IMR-90 (cell line): ENCODE measurements around the gene MSH3. TPM values are rescaled to one million over a fixed set of nuclear protein-coding genes. Genes with fewer than 3 reads are reported as not detected.

Experiments used
- ATAC-seq: fragments of 200-7000 bp; cut with Tn5 transposase; 2 replicates; pipeline ENCODE4 v1.9.1; 2020; ENCODE audit warnings: low read depth, mild to moderate bottlenecking, moderate library complexity
- BruUV-seq: library from RNA; stranded (reverse); fragments of 400-500 nt; replicated peaks from 2 replicates; lab custom pipeline; 2021; lab: Mats Ljungman, UMichigan
- CTCF ChIA-PET: fragments of 300-600 bp; formaldehyde crosslinking; extraction: SDS; loops from one replicate; lab custom pipeline; 2021; ENCODE audit warnings: antibody characterized with exemption; lab: Yijun Ruan, JAX
- POLR2A ChIA-PET: fragments of 300-600 bp; sonication (Branson Sonifier 250); formaldehyde crosslinking; loops from one replicate; lab custom pipeline; 2022; ENCODE audit warnings: antibody characterized with exemption; ENCODE audit not compliant: unreplicated experiment; lab: Charles Lee
- DNase-seq: peaks from one replicate; pipeline ENCODE4 v3.0.0; 2013
- H2AFZ ChIP-seq: replicated peaks from 2 replicates; pipeline ENCODE3; 2013; ENCODE audit warnings: low read length, mild to moderate bottlenecking; ENCODE audit not compliant: poor library complexity
- H2AK5ac ChIP-seq: 2 replicates; pipeline ENCODE4 v1.6.1; 2013; ENCODE audit warnings: low read depth, low read length, inconsistent platforms
- H2AK9ac ChIP-seq: replicated peaks from 2 replicates; pipeline ENCODE3; 2013; ENCODE audit warnings: mild to moderate bottlenecking, low read depth, low read length, moderate library complexity; ENCODE audit not compliant: poor library complexity
- H2BK120ac ChIP-seq: 2 replicates; pipeline ENCODE4 v1.6.1; 2013; ENCODE audit warnings: low read depth, low read length, inconsistent platforms
- H2BK15ac ChIP-seq: 3 replicates; pipeline ENCODE4 v1.6.1; 2013; ENCODE audit warnings: low read depth, low read length, inconsistent platforms
- H2BK20ac ChIP-seq: 2 replicates; pipeline ENCODE4 v1.6.1; 2013; ENCODE audit warnings: low read depth, mild to moderate bottlenecking, inconsistent platforms, low read length, moderate library complexity
- H2BK5ac ChIP-seq: 2 replicates; pipeline ENCODE4 v1.6.1; 2013; ENCODE audit warnings: mild to moderate bottlenecking, low read depth, low read length, inconsistent platforms; ENCODE audit not compliant: poor library complexity, severe bottlenecking
- H3K14ac ChIP-seq: replicated peaks from 2 replicates; pipeline ENCODE4 v1.6.1; 2013; ENCODE audit warnings: low read depth, low read length, inconsistent platforms
- H3K18ac ChIP-seq: 2 replicates; pipeline ENCODE4 v1.6.1; 2013; ENCODE audit warnings: low read depth, low read length, control low read depth
- H3K23ac ChIP-seq: 2 replicates; pipeline ENCODE4 v1.6.1; 2013; ENCODE audit warnings: low read depth, low read length, inconsistent platforms
- H3K27ac ChIP-seq: 2 replicates; pipeline ENCODE4 v1.5.1; 2013; ENCODE audit warnings: mild to moderate bottlenecking, control low read depth, low read length; ENCODE audit not compliant: insufficient read depth
- H3K27me3 ChIP-seq: 2 replicates; pipeline ENCODE4 v1.6.1; 2013; ENCODE audit warnings: low read length; ENCODE audit not compliant: control insufficient read depth, insufficient read depth
- H3K36me3 ChIP-seq: 2 replicates; pipeline ENCODE4 v1.6.1; 2013; ENCODE audit warnings: low read length, mixed read lengths; ENCODE audit not compliant: control insufficient read depth, insufficient read depth
- H3K4ac ChIP-seq: 2 replicates; pipeline ENCODE4 v1.6.1; 2013; ENCODE audit warnings: low read depth, low read length, inconsistent platforms
- H3K4me1 ChIP-seq: 2 replicates; pipeline ENCODE4 v1.6.1; 2013; ENCODE audit warnings: low read length, mixed read lengths; ENCODE audit not compliant: control insufficient read depth, insufficient read depth
- H3K4me2 ChIP-seq: 2 replicates; pipeline ENCODE4 v1.6.1; 2013; ENCODE audit warnings: low read depth, mild to moderate bottlenecking, control low read depth, low read length, moderate library complexity
- H3K4me3 ChIP-seq: 2 replicates; pipeline ENCODE4 v1.5.1; 2013; ENCODE audit warnings: low read depth, mild to moderate bottlenecking, control low read depth, low read length, moderate library complexity; ENCODE audit not compliant: insufficient read depth
- H3K56ac ChIP-seq: 2 replicates; pipeline ENCODE4 v1.6.1; 2013; ENCODE audit warnings: low read length, inconsistent platforms; ENCODE audit not compliant: insufficient read depth; ENCODE audit errors: extremely low read depth
- H3K79me1 ChIP-seq, 2 experiments: 2 replicates each; pipeline ENCODE4 v1.6.1; 2013; ENCODE audit warnings: low read length in 2 of 2, inconsistent platforms in 1 of 2, low read depth in 1 of 2
- H3K9ac ChIP-seq: 2 replicates; pipeline ENCODE4 v1.6.1; 2013; ENCODE audit warnings: low read depth, low read length, control low read depth
- H3K9me1 ChIP-seq: 2 replicates; pipeline ENCODE4 v1.6.1; 2013; ENCODE audit warnings: low read length, inconsistent platforms; ENCODE audit not compliant: insufficient read depth
- H3K9me3 ChIP-seq: 2 replicates; pipeline ENCODE4 v1.6.1; 2013; ENCODE audit warnings: low read length; ENCODE audit not compliant: control insufficient read depth, insufficient read depth
- H4K20me1 ChIP-seq: 2 replicates; pipeline ENCODE4 v1.6.1; 2013; ENCODE audit warnings: low read length, inconsistent platforms; ENCODE audit not compliant: insufficient read depth
- H4K5ac ChIP-seq: 2 replicates; pipeline ENCODE4 v1.6.1; 2013; ENCODE audit warnings: mild to moderate bottlenecking, low read depth, low read length, control low read depth
- H4K8ac ChIP-seq, 2 experiments: 2 replicates each; pipeline ENCODE4 v1.6.1; 2013; ENCODE audit warnings: low read depth in 2 of 2, low read length in 2 of 2, control low read depth in 1 of 2, inconsistent platforms in 1 of 2
- H4K91ac ChIP-seq: 2 replicates; pipeline ENCODE4 v1.6.1; 2013; ENCODE audit warnings: low read depth, low read length, inconsistent platforms; ENCODE audit not compliant: insufficient read depth
- BHLHE40 ChIP-seq: fragments of 150-350 bp; IDR thresholded peaks from 2 replicates; pipeline ENCODE4 v1.6.1; 2016; ENCODE audit warnings: mild to moderate bottlenecking, low read depth, low read length
- CEBPB ChIP-seq: IDR thresholded peaks from 2 replicates; pipeline ENCODE4 v1.6.1; 2012; ENCODE audit warnings: low read depth, low read length, improper control_type of control experiment
- CHD1 ChIP-seq: IDR thresholded peaks from 2 replicates; pipeline ENCODE4 v1.6.1; 2012; ENCODE audit warnings: low read depth, low read length, improper control_type of control experiment
- FOS ChIP-seq: fragments of 150-350 bp; IDR thresholded peaks from 2 replicates; pipeline ENCODE4 v1.6.1; 2016; ENCODE audit warnings: low read depth, low read length
- MAFK ChIP-seq: IDR thresholded peaks from 2 replicates; pipeline ENCODE4 v1.6.1; 2012; ENCODE audit warnings: low read depth, low read length, improper control_type of control experiment
- MAZ ChIP-seq: IDR thresholded peaks from 2 replicates; pipeline ENCODE4 v1.6.1; 2012; ENCODE audit warnings: low read depth, mild to moderate bottlenecking, low read length, improper control_type of control experiment, moderate library complexity, borderline replicate concordance
- MXI1 ChIP-seq: IDR thresholded peaks from 2 replicates; pipeline ENCODE4 v1.6.1; 2012; ENCODE audit warnings: low read depth, mild to moderate bottlenecking, low read length, moderate library complexity, borderline replicate concordance
- NFE2L2 ChIP-seq: fragments of 150-350 bp; IDR thresholded peaks from 2 replicates; pipeline ENCODE4 v1.6.1; 2016; ENCODE audit warnings: low read depth, mild to moderate bottlenecking, low read length
- POLR2A ChIP-seq: IDR thresholded peaks from 2 replicates; pipeline ENCODE4 v1.6.1; 2012; ENCODE audit warnings: mild to moderate bottlenecking, low read depth, low read length
- RAD21 ChIP-seq: IDR thresholded peaks from 2 replicates; pipeline ENCODE4 v1.6.1; 2012; ENCODE audit warnings: low read length, improper control_type of control experiment
- RCOR1 ChIP-seq: IDR thresholded peaks from 2 replicates; pipeline ENCODE4 v1.6.1; 2012; ENCODE audit warnings: mild to moderate bottlenecking, low read length, improper control_type of control experiment; ENCODE audit not compliant: insufficient replicate concordance
- RFX5 ChIP-seq: IDR thresholded peaks from 2 replicates; pipeline ENCODE4 v1.8.0; 2012; ENCODE audit warnings: low read depth, mild to moderate bottlenecking, low read length, moderate library complexity
- WGBS, 2 experiments: methylation state at CpG; one replicate each; pipeline versions ENCODE4 v1.1.5 to v1.1.7; 2013; ENCODE audit warnings: missing lambda C conversion rate in 2 of 2; ENCODE audit not compliant: insufficient read length in 1 of 2; ENCODE audit errors: extremely low coverage in 2 of 2; 5-methylcytosine and 5-hydroxymethylcytosine counted together
- dilution Hi-C: fragments of 300-500 bp; cut with HindIII; formaldehyde crosslinking; loops from one replicate; pipeline ENCODE4 v1.14.3; 2018; ENCODE audit warnings: low sequenced_read_pairs; ENCODE audit not compliant: unreplicated experiment
- in situ Hi-C: fragments of 300-500 bp; cut with MboI; formaldehyde crosslinking; loops from 3 replicates; pipeline ENCODE4 v1.14.3; 2019; ENCODE audit warnings: low sequenced_read_pairs, inconsistent platforms, mixed read lengths
- intact Hi-C: fragments of 100-400 bp; cut with micrococcal nuclease; formaldehyde crosslinking; loops from 2 replicates; pipeline ENCODE4 v1.10.0; 2022
- polyA plus RNA-seq, 3 experiments: library from polyadenylated mRNA; depleted of rRNA; stranded (reverse); fragments of >200 nt; gene quantifications; 2 replicates each; pipeline ENCODE4 v1.2.3, GENCODE V29; 2012; ENCODE audit warnings: low replicate concordance in 1 of 3
- total RNA-seq: library from RNA; depleted of rRNA; stranded (reverse); fragments of >200 nt; gene quantifications from 2 replicates; pipeline ENCODE4 v1.2.3, GENCODE V29; 2012
- TF ChIP-seq, protein P1 (sequence below): fragments of 150-350 bp; IDR thresholded peaks from 2 replicates; pipeline ENCODE4 v1.6.1; 2016; ENCODE audit warnings: low read depth, mild to moderate bottlenecking, low read length, moderate library complexity, borderline replicate concordance
- TF ChIP-seq, protein P2 (sequence below): conservative IDR thresholded peaks from 2 replicates; pipeline ENCODE4 v1.5.1; 2012; ENCODE audit warnings: mild to moderate bottlenecking, low read depth, low read length, improper control_type of control experiment
- TF ChIP-seq, protein P3 (sequence below): fragments of 150-350 bp; IDR thresholded peaks from 2 replicates; pipeline ENCODE4 v1.6.1; 2017; ENCODE audit warnings: mild to moderate bottlenecking, antibody characterized with exemption, low read length, low read depth

Gene MSH3
- total and polyA plus RNA-seq, 2 of the 4 experiments (the other 2 are of a cell fraction): 4.6 to 13.3 TPM

DNA sequence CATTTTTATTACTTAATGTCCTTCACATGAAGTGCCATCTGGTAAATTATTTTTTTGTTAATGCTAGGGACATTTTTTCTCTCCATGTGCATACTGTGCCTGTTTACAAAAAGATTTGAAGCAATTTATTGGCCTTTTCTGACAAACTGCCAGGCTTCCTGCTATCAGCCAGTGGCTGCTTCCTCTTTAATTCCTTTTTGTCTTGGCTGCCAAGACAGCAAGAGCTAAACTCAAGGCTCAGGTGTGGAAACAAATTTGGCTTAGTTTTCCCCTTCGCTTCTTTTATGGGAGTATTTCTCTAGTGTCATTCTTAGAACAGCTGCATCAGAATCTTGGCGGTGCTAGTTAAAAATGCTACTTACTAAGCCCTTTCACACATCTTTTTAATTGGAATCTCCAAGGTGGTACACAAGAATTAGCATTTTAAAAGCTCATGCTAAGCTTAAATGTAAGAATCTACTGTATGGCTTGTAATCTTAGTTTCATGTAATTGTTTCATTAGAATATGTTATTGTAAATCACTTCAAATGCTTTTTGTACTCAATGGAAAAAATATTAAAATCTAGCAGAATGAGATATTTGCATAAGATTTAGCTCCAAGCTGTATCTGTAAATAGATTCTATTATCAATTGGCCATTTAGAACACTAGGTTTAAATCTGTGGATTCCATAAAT lies 171.5 kb downstream of the MSH3 start:
- Histone ChIP-seq H2AK9ac (no peak overlapping the region), H3K18ac (no peak overlapping the region), H3K9me3 (peaks cover 5% of the 10 kb centered on the region), H3K4ac (no peak overlapping the region), H3K9ac (no peak overlapping the region), H2BK5ac (no peak overlapping the region), H3K4me1 (no peaks in the 10 kb centered on the region), H4K8ac (no peak overlapping the region), H4K91ac (no peak overlapping the region), H2AK5ac (no peak overlapping the region), H3K9me1 (no peaks in the 10 kb centered on the region), H3K4me3 (no peak overlapping the region), H2BK20ac (no peak overlapping the region), H3K27me3 (no peaks in the 10 kb centered on the region), H3K56ac (no peak overlapping the region), H3K23ac (no peak overlapping the region), H2BK120ac (no peak overlapping the region), H3K27ac (no peak overlapping the region), H3K4me2 (no peak overlapping the region), H3K79me1 (no peaks in the 10 kb centered on the region; a peak in 1 of 4 replicates), H2BK15ac (no peak overlapping the region), H2AFZ (no peak overlapping the region), H4K20me1 (no peaks in the 10 kb centered on the region), H3K36me3 (peaks cover 4% of the 10 kb centered on the region), H3K14ac (no peak overlapping the region), H4K5ac (no peak overlapping the region)
- DNase-seq (no peak), ATAC-seq (no peak)
- no TSS peak for BruUV-seq
- CTCF ChIA-PET: interaction anchor here (1.5 kb wide), 1 partner anchor 11 kb away, joined by 5 read pairs; no protein-coding TSS in a partner anchor
- TF ChIP-seq RFX5 (no peak), CHD1 (no peak), RAD21 (no peak), POLR2A (no peak), MXI1 (no peak), CEBPB (no peak), RCOR1 (no peak), FOS (no peak), MAFK (no peak), BHLHE40 (no peak), MAZ (no peak), NFE2L2 (no peak)
- TF ChIP-seq, protein P1, sequence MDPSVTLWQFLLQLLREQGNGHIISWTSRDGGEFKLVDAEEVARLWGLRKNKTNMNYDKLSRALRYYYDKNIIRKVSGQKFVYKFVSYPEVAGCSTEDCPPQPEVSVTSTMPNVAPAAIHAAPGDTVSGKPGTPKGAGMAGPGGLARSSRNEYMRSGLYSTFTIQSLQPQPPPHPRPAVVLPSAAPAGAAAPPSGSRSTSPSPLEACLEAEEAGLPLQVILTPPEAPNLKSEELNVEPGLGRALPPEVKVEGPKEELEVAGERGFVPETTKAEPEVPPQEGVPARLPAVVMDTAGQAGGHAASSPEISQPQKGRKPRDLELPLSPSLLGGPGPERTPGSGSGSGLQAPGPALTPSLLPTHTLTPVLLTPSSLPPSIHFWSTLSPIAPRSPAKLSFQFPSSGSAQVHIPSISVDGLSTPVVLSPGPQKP: no peak
- TF ChIP-seq, protein P2, sequence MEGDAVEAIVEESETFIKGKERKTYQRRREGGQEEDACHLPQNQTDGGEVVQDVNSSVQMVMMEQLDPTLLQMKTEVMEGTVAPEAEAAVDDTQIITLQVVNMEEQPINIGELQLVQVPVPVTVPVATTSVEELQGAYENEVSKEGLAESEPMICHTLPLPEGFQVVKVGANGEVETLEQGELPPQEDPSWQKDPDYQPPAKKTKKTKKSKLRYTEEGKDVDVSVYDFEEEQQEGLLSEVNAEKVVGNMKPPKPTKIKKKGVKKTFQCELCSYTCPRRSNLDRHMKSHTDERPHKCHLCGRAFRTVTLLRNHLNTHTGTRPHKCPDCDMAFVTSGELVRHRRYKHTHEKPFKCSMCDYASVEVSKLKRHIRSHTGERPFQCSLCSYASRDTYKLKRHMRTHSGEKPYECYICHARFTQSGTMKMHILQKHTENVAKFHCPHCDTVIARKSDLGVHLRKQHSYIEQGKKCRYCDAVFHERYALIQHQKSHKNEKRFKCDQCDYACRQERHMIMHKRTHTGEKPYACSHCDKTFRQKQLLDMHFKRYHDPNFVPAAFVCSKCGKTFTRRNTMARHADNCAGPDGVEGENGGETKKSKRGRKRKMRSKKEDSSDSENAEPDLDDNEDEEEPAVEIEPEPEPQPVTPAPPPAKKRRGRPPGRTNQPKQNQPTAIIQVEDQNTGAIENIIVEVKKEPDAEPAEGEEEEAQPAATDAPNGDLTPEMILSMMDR: no peak
- TF ChIP-seq, protein P3, sequence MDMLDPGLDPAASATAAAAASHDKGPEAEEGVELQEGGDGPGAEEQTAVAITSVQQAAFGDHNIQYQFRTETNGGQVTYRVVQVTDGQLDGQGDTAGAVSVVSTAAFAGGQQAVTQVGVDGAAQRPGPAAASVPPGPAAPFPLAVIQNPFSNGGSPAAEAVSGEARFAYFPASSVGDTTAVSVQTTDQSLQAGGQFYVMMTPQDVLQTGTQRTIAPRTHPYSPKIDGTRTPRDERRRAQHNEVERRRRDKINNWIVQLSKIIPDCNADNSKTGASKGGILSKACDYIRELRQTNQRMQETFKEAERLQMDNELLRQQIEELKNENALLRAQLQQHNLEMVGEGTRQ: no peak
- POLR2A ChIA-PET: no interaction called here
- dilution Hi-C loops: no loop called here
- in situ Hi-C loops: no loop called here
- intact Hi-C loops: no loop called here
- WGBS, 2 experiments: no CpG with 5 or more reads among the region's 2 CpGs
